8988T (cell line): ENCODE measurements around the gene COASY.
A peak's percentile ranks its signal among the peaks of the same experiment; 100 is the strongest.

Experiments
- DNase-seq: peaks from one replicate; pipeline ENCODE4 v3.0.0; 2011

Gene COASY

GRCh38 chr17:42577140-42577531 is 15.2 kb downstream of the COASY start:
- DNase-seq, result no peak

- peak; percentile 66 for DNase-seq
Measured at GRCh38 chr17:42577532-42578281, 15.8 kb downstream of the COASY start, which contains the start of gene PSMC3IP. Gene PSMC3IP (minus strand): TSS chr17:42577729. CDS start chr17:42577686, 43 bp downstream.

- DNase-seq, result peak; percentile 60
Measured at GRCh38 chr17:42578282-42578869, 16.4 kb downstream of the COASY start.

GRCh38 chr17:42579794-42580551 is 18.0 kb downstream of the COASY start:
- DNase-seq, result no peak

- DNase-seq, result no peak
Measured at GRCh38 chr17:42581744-42582270, 19.9 kb downstream of the COASY start.

GRCh38 chr17:42584880-42585279 is 22.9 kb downstream of the COASY start:
- no peak for DNase-seq

GRCh38 chr17:42585353-42585752 is 23.4 kb downstream of the COASY start:
- no peak for DNase-seq

GRCh38 chr17:42586514-42587230 is 24.7 kb downstream of the COASY start:
- no peak for DNase-seq

- DNase-seq, result no peak
Measured at GRCh38 chr17:42590886-42591285, 28.9 kb downstream of the COASY start.

GRCh38 chr17:42591411-42591810 is 29.5 kb downstream of the COASY start:
- DNase-seq, result no peak

- no peak for DNase-seq
Measured at GRCh38 chr17:42596386-42596785, 34.4 kb downstream of the COASY start.

GRCh38 chr17:42598905-42599304 is 37.0 kb downstream of the COASY start:
- no peak for DNase-seq

- no peak for DNase-seq
Measured at GRCh38 chr17:42603318-42603717, 41.4 kb downstream of the COASY start.

GRCh38 chr17:42607769-42608168 is 45.8 kb downstream of the COASY start:
- no peak for DNase-seq

GRCh38 chr17:42608305-42609181 is 46.6 kb downstream of the COASY start:
- no peak for DNase-seq

GRCh38 chr17:42609182-42609813 is 47.4 kb downstream of the COASY start, which contains the start of the genes RETREG3 and TUBG1:
Gene RETREG3 (minus strand): TSS chr17:42609374. CDS start chr17:42609324, 50 bp downstream.
Gene TUBG1 (plus strand): TSS chr17:42609683. CDS start chr17:42609738, 55 bp downstream.
- DNase-seq, result peak; percentile 91

- peak; percentile 22 for DNase-seq
Measured at GRCh38 chr17:42609814-42610801, 48.2 kb downstream of the COASY start.

GRCh38 chr17:42612013-42612412 is 50.1 kb downstream of the COASY start:
- DNase-seq, result no peak

GRCh38 chr17:42613699-42614295 is 51.8 kb downstream of the COASY start:
- no peak for DNase-seq
